HepG2 (cell line): ENCODE data around the gene GRB10. TPM values are rescaled to one million over a fixed set of nuclear protein-coding genes. Genes with fewer than 3 reads are reported as not detected.
A peak's percentile ranks its signal among the peaks of the same experiment; 100 is the strongest.

Experiments used
- ADNP ChIP-seq: sonication (generic); formaldehyde crosslinking; IDR thresholded peaks from 2 replicates; pipeline ENCODE4 v1.4.0; 2020; ENCODE audit warnings: missing genetic modification reagents
- HES4 ChIP-seq: sonication (generic); formaldehyde crosslinking; IDR thresholded peaks from 2 replicates; pipeline ENCODE4 v1.9.0; 2021; ENCODE audit warnings: mild to moderate bottlenecking, missing genetic modification reagents, borderline replicate concordance
- JDP2 ChIP-seq: sonication (generic); formaldehyde crosslinking; IDR thresholded peaks from 2 replicates; pipeline ENCODE4 v1.8.1; 2022; ENCODE audit warnings: missing genetic modification reagents, borderline replicate concordance
- NR2C2 ChIP-seq: sonication (generic); formaldehyde crosslinking; IDR thresholded peaks from 2 replicates; pipeline ENCODE4 v1.4.0; 2020; ENCODE audit warnings: missing genetic modification reagents, mild to moderate bottlenecking, moderate library complexity, borderline replicate concordance
- PLSCR1 ChIP-seq: sonication (generic); formaldehyde crosslinking; IDR thresholded peaks from 2 replicates; pipeline ENCODE4 v1.5.0; 2020; ENCODE audit warnings: missing genetic modification reagents, mild to moderate bottlenecking, borderline replicate concordance
- SP2 ChIP-seq: sonication (generic); formaldehyde crosslinking; IDR thresholded peaks from 2 replicates; pipeline ENCODE4 v1.5.1; 2020; ENCODE audit warnings: mild to moderate bottlenecking, missing genetic modification reagents
- STAT5B ChIP-seq: sonication (generic); formaldehyde crosslinking; IDR thresholded peaks from 2 replicates; pipeline ENCODE4 v1.4.0; 2020; ENCODE audit warnings: missing genetic modification reagents
- ZBTB10 ChIP-seq: sonication (generic); formaldehyde crosslinking; IDR thresholded peaks from 2 replicates; pipeline ENCODE4 v1.4.0; 2020; ENCODE audit warnings: missing genetic modification reagents, borderline replicate concordance
- ZHX2 ChIP-seq, 2 experiments: sonication (generic) in 1 of 2; formaldehyde crosslinking in 1 of 2; IDR thresholded peaks; 2 replicates each; pipeline versions ENCODE4 v1.6.1 to v1.9.0; 2014 to 2022; ENCODE audit warnings: antibody characterized with exemption in 1 of 2, borderline replicate concordance in 1 of 2, inconsistent platforms in 1 of 2, low read depth in 1 of 2, missing genetic modification reagents in 1 of 2
- ZNF34 ChIP-seq: sonication (generic); formaldehyde crosslinking; IDR thresholded peaks from 2 replicates; pipeline ENCODE4 v1.4.0; 2020; ENCODE audit warnings: mild to moderate bottlenecking, missing genetic modification reagents, borderline replicate concordance
- ZNF687 ChIP-seq: sonication (generic); formaldehyde crosslinking; IDR thresholded peaks from 2 replicates; pipeline ENCODE4 v1.5.1; 2020; ENCODE audit warnings: mild to moderate bottlenecking, missing genetic modification reagents, moderate library complexity
- ZNF766 ChIP-seq: sonication (generic); formaldehyde crosslinking; IDR thresholded peaks from 2 replicates; pipeline ENCODE4 v1.5.0; 2020; ENCODE audit warnings: missing genetic modification reagents, borderline replicate concordance
- ZNF883 ChIP-seq: sonication (generic); formaldehyde crosslinking; IDR thresholded peaks from 2 replicates; pipeline ENCODE4 v1.5.1; 2020; ENCODE audit warnings: mild to moderate bottlenecking, missing genetic modification reagents; ENCODE audit errors: not compliant biosample characterization
- polyA plus RNA-seq, 8 experiments: library from polyadenylated mRNA; depleted of rRNA in 3 of 8; stranded (reverse) in 7 of 8; unstranded in 1 of 8; fragments of >200 nt; fragmentation: Illumina TruSeq in 4 of 8; extraction: Trizol in 4 of 8; gene quantifications; 2 replicates each; pipeline versions ENCODE4 v1.2.1 to v1.2.3, GENCODE V29; 2011 to 2016; ENCODE audit warnings: low read depth in 4 of 8, missing spikeins in 1 of 8, mixed read lengths in 1 of 8; ENCODE audit not compliant: insufficient read depth in 1 of 8
- total RNA-seq, 5 experiments: library from RNA; depleted of rRNA; stranded (reverse); fragments of >200 nt; fragmentation: Illumina TruSeq; extraction: Trizol; gene quantifications; 2 replicates each; pipeline ENCODE4 v1.2.3, GENCODE V29; 2016; ENCODE audit warnings: low read depth in 1 of 5

Gene GRB10
- total and polyA plus RNA-seq, 2 of the 13 experiments (the other 11 are each of a cell fraction or from before 2014, with no cell fraction given), result 4.0 to 6.8 TPM

GRCh38 chr7:50614721-50615518 is 167.8 kb downstream of the GRB10 start (continued):
- TF ChIP-seq ZHX2 (IDR thresholded peaks at IDR 0.05; ENCODE audit: low read depth) (0 out of 2 replicates have a peak, but pooled peaks have one; percentile 12), ZHX2 (CRISPR knock-in tag; IDR thresholded peaks at IDR 0.05; ENCODE audit: borderline replicate concordance) (no peak), ZNF883 (CRISPR knock-in tag) (no peak), HES4 (no peak), STAT5B (CRISPR knock-in tag) (no peak), ZNF34 (CRISPR knock-in tag) (0 out of 2 replicates have a peak, but pooled peaks have one; percentile 59), NR2C2 (CRISPR knock-in tag) (peak; percentile 78), ZNF766 (CRISPR knock-in tag) (no peak), ADNP (CRISPR knock-in tag) (no peak), ZNF687 (peak; percentile 78), ZBTB10 (CRISPR knock-in tag) (no peak), SP2 (no peak), JDP2 (no peak), PLSCR1 (CRISPR knock-in tag) (no peak)
